H1 (cell line): ENCODE results near the gene VPS13A. TPM values are rescaled to one million over a fixed set of nuclear protein-coding genes. Genes with fewer than 3 reads are reported as not detected.

Experiments
- BACH1 ChIP-seq: IDR thresholded peaks from 2 replicates; pipeline ENCODE4 v1.6.1; 2012; ENCODE audit warnings: low read length, improper control_type of control experiment
- SP4 ChIP-seq: IDR thresholded peaks from 2 replicates; pipeline ENCODE4 v1.6.1; 2012; ENCODE audit warnings: low read length, inconsistent platforms
- polyA plus RNA-seq, 7 experiments: library from polyadenylated mRNA; depleted of rRNA in 3 of 7; stranded (reverse) in 5 of 7; unstranded in 2 of 7; fragments of >200 nt in 5 of 7; fragments of 200-250 nt in 2 of 7; gene quantifications; 1 replicate in 5 of 7; 2 replicates in 1 of 7; 4 replicates in 1 of 7; pipeline versions ENCODE4 v1.2.1 to v1.2.3, GENCODE V29; 2011 to 2013; ENCODE audit warnings: missing spikeins in 2 of 7, mixed read lengths in 2 of 7
- total RNA-seq: library from RNA; stranded (reverse); fragmentation: NEBNext Ultra II Directional; extraction: Animal tissue kit (Norgen Biotek cat#: 25700); gene quantifications from 2 replicates; pipeline ENCODE4 v1.2.1, GENCODE V29; 2021
- TF ChIP-seq, protein P1 (sequence below): fragments of 300-600 bp; sonication (generic); IDR thresholded peaks from 2 replicates; pipeline ENCODE4 v1.7.1; 2012; ENCODE audit warnings: low read length, moderate library complexity, mild to moderate bottlenecking, inconsistent platforms; ENCODE audit not compliant: insufficient replicate concordance
- TF ChIP-seq, protein P2 (sequence below): IDR thresholded peaks from 2 replicates; pipeline ENCODE4 v1.6.1; 2011; ENCODE audit warnings: low read depth, mild to moderate bottlenecking, low read length; ENCODE audit not compliant: insufficient read depth

VPS13A gene
- total and polyA plus RNA-seq, 2 of the 8 experiments (the other 6 are each of a cell fraction or from before 2014, with no cell fraction given): 6.0 to 36.5 TPM

DNA sequence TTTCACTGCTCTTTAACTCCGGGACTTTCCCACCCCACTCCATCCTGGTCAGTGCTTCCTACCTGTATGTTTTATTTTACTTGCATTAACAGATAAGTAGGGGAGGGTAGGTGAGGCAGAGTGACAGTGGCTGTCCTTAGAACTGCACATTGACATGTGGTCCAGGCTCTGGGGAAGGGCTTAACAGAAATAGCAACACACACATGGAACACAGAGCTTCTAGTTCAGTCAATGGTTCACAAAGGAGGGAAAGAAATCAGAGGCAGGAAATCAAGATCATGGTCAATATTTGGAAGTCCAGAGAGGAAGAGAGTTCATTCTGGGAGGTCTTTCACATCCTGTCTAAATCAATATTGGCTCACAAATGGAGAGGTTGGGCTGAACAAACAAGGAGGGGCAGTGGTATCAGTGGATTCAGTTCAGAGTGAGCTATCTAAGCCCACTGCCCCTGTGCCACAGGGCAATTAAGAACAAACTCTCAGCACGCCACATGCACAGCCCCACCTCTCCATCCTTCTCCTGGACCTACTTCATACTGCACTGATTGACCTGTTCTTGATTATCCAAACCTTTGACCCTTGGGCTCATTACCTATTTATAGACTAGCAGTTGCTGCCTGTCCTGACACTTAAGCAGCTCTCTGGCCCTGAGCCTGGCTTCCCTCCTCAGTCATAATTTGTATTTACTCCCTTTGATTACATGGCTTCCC is 6.2 kb upstream of the VPS13A start (continued):
- TF ChIP-seq, protein P1, sequence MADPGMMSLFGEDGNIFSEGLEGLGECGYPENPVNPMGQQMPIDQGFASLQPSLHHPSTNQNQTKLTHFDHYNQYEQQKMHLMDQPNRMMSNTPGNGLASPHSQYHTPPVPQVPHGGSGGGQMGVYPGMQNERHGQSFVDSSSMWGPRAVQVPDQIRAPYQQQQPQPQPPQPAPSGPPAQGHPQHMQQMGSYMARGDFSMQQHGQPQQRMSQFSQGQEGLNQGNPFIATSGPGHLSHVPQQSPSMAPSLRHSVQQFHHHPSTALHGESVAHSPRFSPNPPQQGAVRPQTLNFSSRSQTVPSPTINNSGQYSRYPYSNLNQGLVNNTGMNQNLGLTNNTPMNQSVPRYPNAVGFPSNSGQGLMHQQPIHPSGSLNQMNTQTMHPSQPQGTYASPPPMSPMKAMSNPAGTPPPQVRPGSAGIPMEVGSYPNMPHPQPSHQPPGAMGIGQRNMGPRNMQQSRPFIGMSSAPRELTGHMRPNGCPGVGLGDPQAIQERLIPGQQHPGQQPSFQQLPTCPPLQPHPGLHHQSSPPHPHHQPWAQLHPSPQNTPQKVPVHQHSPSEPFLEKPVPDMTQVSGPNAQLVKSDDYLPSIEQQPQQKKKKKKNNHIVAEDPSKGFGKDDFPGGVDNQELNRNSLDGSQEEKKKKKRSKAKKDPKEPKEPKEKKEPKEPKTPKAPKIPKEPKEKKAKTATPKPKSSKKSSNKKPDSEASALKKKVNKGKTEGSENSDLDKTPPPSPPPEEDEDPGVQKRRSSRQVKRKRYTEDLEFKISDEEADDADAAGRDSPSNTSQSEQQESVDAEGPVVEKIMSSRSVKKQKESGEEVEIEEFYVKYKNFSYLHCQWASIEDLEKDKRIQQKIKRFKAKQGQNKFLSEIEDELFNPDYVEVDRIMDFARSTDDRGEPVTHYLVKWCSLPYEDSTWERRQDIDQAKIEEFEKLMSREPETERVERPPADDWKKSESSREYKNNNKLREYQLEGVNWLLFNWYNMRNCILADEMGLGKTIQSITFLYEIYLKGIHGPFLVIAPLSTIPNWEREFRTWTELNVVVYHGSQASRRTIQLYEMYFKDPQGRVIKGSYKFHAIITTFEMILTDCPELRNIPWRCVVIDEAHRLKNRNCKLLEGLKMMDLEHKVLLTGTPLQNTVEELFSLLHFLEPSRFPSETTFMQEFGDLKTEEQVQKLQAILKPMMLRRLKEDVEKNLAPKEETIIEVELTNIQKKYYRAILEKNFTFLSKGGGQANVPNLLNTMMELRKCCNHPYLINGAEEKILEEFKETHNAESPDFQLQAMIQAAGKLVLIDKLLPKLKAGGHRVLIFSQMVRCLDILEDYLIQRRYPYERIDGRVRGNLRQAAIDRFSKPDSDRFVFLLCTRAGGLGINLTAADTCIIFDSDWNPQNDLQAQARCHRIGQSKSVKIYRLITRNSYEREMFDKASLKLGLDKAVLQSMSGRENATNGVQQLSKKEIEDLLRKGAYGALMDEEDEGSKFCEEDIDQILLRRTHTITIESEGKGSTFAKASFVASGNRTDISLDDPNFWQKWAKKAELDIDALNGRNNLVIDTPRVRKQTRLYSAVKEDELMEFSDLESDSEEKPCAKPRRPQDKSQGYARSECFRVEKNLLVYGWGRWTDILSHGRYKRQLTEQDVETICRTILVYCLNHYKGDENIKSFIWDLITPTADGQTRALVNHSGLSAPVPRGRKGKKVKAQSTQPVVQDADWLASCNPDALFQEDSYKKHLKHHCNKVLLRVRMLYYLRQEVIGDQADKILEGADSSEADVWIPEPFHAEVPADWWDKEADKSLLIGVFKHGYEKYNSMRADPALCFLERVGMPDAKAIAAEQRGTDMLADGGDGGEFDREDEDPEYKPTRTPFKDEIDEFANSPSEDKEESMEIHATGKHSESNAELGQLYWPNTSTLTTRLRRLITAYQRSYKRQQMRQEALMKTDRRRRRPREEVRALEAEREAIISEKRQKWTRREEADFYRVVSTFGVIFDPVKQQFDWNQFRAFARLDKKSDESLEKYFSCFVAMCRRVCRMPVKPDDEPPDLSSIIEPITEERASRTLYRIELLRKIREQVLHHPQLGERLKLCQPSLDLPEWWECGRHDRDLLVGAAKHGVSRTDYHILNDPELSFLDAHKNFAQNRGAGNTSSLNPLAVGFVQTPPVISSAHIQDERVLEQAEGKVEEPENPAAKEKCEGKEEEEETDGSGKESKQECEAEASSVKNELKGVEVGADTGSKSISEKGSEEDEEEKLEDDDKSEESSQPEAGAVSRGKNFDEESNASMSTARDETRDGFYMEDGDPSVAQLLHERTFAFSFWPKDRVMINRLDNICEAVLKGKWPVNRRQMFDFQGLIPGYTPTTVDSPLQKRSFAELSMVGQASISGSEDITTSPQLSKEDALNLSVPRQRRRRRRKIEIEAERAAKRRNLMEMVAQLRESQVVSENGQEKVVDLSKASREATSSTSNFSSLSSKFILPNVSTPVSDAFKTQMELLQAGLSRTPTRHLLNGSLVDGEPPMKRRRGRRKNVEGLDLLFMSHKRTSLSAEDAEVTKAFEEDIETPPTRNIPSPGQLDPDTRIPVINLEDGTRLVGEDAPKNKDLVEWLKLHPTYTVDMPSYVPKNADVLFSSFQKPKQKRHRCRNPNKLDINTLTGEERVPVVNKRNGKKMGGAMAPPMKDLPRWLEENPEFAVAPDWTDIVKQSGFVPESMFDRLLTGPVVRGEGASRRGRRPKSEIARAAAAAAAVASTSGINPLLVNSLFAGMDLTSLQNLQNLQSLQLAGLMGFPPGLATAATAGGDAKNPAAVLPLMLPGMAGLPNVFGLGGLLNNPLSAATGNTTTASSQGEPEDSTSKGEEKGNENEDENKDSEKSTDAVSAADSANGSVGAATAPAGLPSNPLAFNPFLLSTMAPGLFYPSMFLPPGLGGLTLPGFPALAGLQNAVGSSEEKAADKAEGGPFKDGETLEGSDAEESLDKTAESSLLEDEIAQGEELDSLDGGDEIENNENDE: no peak
- no peak for TF ChIP-seq SP4
- TF ChIP-seq, protein P2, sequence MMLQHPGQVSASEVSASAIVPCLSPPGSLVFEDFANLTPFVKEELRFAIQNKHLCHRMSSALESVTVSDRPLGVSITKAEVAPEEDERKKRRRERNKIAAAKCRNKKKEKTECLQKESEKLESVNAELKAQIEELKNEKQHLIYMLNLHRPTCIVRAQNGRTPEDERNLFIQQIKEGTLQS: no peak
- TF ChIP-seq BACH1: no peak
